OCI-LY7 (cell line): ENCODE data around the gene LRP5. TPM values are rescaled to one million over a fixed set of nuclear protein-coding genes. Genes with fewer than 3 reads are reported as not detected.

Source experiments
- BruUV-seq: library from RNA; stranded (reverse); fragments of 400-500 nt; replicated peaks from 2 replicates; lab custom pipeline; 2021; lab: Mats Ljungman, UMichigan
- CTCF ChIA-PET: fragments of 300-600 bp; sonication (Branson Sonifier 250); formaldehyde crosslinking; loops from one replicate; lab custom pipeline; 2022; ENCODE audit warnings: antibody characterized with exemption; ENCODE audit not compliant: unreplicated experiment; lab: Charles Lee
- POLR2A ChIA-PET: fragments of 300-600 bp; sonication (Branson Sonifier 250); formaldehyde crosslinking; loops from one replicate; lab custom pipeline; 2022; ENCODE audit warnings: antibody characterized with exemption; lab: Charles Lee
- DNase-seq: peaks from one replicate; pipeline ENCODE4 v3.0.0-alpha.2; 2015; ENCODE audit warnings: low spot score
- H2AFZ ChIP-seq: fragments of 200-600 bp; sonication (generic), shearing (Covaris generic); 2 replicates; pipeline ENCODE4 v1.6.1; 2014; ENCODE audit warnings: mild to moderate bottlenecking, antibody characterized with exemption, low read length, moderate library complexity
- H3K27ac ChIP-seq: fragments of 200-600 bp; sonication (generic); 2 replicates; pipeline ENCODE4 v1.5.1; 2014; ENCODE audit warnings: mixed run types, low read depth, mild to moderate bottlenecking, moderate library complexity, low read length, inconsistent platforms; ENCODE audit not compliant: poor library complexity, severe bottlenecking
- H3K36me3 ChIP-seq: fragments of 200-600 bp; sonication (generic); 2 replicates; pipeline ENCODE4 v1.6.1; 2014; ENCODE audit warnings: mild to moderate bottlenecking, antibody characterized with exemption, low read length, moderate library complexity, mixed read lengths; ENCODE audit not compliant: insufficient read depth
- H3K4me1 ChIP-seq: fragments of 200-600 bp; sonication (generic); 2 replicates; pipeline ENCODE4 v1.5.1; 2014; ENCODE audit warnings: mild to moderate bottlenecking, low read length; ENCODE audit not compliant: insufficient read depth, poor library complexity, severe bottlenecking
- H3K4me2 ChIP-seq: fragments of 200-600 bp; sonication (generic); 2 replicates; pipeline ENCODE4 v1.6.1; 2014; ENCODE audit warnings: mild to moderate bottlenecking, low read length
- H3K4me3 ChIP-seq: fragments of 200-600 bp; sonication (generic); 2 replicates; pipeline ENCODE4 v1.5.1; 2014; ENCODE audit warnings: mild to moderate bottlenecking, low read depth, low read length; ENCODE audit not compliant: poor library complexity, severe bottlenecking
- H3K79me2 ChIP-seq: fragments of 200-600 bp; sonication (generic); 2 replicates; pipeline ENCODE4 v1.6.1; 2016; ENCODE audit warnings: low read depth, mild to moderate bottlenecking, low read length, moderate library complexity, mixed read lengths; ENCODE audit not compliant: insufficient read depth
- H3K9me2 ChIP-seq: fragments of 200-600 bp; sonication (generic); 2 replicates; pipeline ENCODE4 v1.6.1; 2016; ENCODE audit warnings: mild to moderate bottlenecking, low read length, mixed read lengths; ENCODE audit not compliant: insufficient read depth
- H3K9me3 ChIP-seq: fragments of 200-600 bp; sonication (generic); 2 replicates; pipeline ENCODE4 v1.6.1; 2014; ENCODE audit warnings: mild to moderate bottlenecking, mixed run types, low read length, mixed read lengths
- H4K20me1 ChIP-seq: fragments of 200-600 bp; sonication (generic); 2 replicates; pipeline ENCODE4 v1.6.1; 2014; ENCODE audit warnings: mild to moderate bottlenecking, antibody characterized with exemption, low read length, moderate library complexity, mixed read lengths; ENCODE audit not compliant: insufficient read depth
- EZH2phosphoT487 ChIP-seq: fragments of 200-600 bp; sonication (generic); IDR thresholded peaks from 2 replicates; pipeline ENCODE4 v1.6.1; 2018; ENCODE audit warnings: low read depth, borderline replicate concordance, mild to moderate bottlenecking, mixed run types, antibody characterized with exemption, low read length, moderate library complexity, mixed read lengths
- intact Hi-C: fragments of 100-400 bp; cut with micrococcal nuclease; formaldehyde crosslinking; loops from one replicate; pipeline ENCODE4 v1.10.0; 2022; ENCODE audit not compliant: unreplicated experiment
- total RNA-seq, 2 experiments: library from RNA; depleted of rRNA in 1 of 2; stranded (reverse); fragments of >200 nt in 1 of 2; shearing (Covaris generic) in 1 of 2; gene quantifications; 2 replicates each; pipeline ENCODE4 v1.2.3, GENCODE V29; 2014 to 2022
- TF ChIP-seq, protein P1 (sequence below): fragments of 200-600 bp; sonication (generic); conservative IDR thresholded peaks from 2 replicates; pipeline ENCODE4 v1.5.1; 2014; ENCODE audit warnings: mild to moderate bottlenecking, antibody characterized with exemption, low read length, moderate library complexity, mixed read lengths

LRP5 gene
- total RNA-seq, 2 experiments from 2014 or later = 0.60 TPM; not detected in 1

DNA sequence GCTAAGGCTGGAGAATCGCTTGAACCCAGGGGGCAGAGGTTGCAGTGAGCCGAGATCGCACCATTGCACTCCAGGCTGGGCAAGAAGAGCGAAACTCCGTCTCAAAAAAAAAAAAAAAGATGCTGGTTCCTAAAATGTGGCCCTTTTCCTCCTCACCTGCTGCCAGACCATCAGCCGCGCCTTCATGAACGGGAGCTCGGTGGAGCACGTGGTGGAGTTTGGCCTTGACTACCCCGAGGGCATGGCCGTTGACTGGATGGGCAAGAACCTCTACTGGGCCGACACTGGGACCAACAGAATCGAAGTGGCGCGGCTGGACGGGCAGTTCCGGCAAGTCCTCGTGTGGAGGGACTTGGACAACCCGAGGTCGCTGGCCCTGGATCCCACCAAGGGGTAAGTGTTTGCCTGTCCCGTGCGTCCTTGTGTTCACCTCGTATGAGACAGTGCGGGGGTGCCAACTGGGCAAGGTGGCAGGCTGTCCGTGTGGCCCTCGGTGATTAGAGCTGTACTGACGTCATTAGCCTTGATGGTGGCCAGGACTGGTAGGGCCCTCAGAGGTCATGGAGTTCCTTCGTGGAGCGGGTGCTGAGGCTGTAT, 97.5 kb downstream of the LRP5 start:
- H3K4me2 ChIP-seq = no peak overlapping the region
- no peaks in the 10 kb centered on the region for H3K4me1 ChIP-seq
- H3K27ac ChIP-seq = no peak overlapping the region
- no peaks in the 10 kb centered on the region for H3K9me3 ChIP-seq
- ChIA-PET POLR2A (no interaction called here), CTCF (no interaction called here)
- BruUV-seq = no TSS peak
- no peaks in the 10 kb centered on the region for H4K20me1 ChIP-seq
- H3K9me2 ChIP-seq = no peaks in the 10 kb centered on the region
- H3K79me2 ChIP-seq = no peaks in the 10 kb centered on the region
- no peak for TF ChIP-seq EZH2phosphoT487
- TF ChIP-seq, protein P1, sequence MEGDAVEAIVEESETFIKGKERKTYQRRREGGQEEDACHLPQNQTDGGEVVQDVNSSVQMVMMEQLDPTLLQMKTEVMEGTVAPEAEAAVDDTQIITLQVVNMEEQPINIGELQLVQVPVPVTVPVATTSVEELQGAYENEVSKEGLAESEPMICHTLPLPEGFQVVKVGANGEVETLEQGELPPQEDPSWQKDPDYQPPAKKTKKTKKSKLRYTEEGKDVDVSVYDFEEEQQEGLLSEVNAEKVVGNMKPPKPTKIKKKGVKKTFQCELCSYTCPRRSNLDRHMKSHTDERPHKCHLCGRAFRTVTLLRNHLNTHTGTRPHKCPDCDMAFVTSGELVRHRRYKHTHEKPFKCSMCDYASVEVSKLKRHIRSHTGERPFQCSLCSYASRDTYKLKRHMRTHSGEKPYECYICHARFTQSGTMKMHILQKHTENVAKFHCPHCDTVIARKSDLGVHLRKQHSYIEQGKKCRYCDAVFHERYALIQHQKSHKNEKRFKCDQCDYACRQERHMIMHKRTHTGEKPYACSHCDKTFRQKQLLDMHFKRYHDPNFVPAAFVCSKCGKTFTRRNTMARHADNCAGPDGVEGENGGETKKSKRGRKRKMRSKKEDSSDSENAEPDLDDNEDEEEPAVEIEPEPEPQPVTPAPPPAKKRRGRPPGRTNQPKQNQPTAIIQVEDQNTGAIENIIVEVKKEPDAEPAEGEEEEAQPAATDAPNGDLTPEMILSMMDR = no peak
- H3K4me3 ChIP-seq = no peak overlapping the region
- intact Hi-C loops = loop anchor here (5.0 kb wide), 1 partner anchor 37 kb away; no protein-coding TSS in a partner anchor
- DNase-seq = no peak
- H3K36me3 ChIP-seq = no peaks in the 10 kb centered on the region
- no peak overlapping the region for H2AFZ ChIP-seq

DNA sequence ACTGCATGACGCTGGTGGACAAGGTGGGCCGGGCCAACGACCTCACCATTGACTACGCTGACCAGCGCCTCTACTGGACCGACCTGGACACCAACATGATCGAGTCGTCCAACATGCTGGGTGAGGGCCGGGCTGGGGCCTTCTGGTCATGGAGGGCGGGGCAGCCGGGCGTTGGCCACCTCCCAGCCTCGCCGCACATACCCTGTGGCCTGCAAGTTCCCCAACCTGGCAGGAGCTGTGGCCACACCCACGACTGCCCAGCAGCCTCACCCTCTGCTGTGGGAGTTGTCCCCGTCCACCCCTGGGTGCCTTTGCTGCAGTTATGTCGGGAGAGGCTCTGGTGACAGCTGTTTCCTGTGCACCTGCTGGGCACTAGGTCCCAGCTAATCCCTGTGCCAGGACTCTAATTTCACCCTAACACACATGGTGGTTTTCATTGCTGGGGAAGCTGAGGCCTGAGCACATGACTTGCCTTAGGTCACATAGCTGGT, 99.2 kb downstream of the LRP5 start:
- CTCF ChIA-PET = no interaction called here

More for the DNA sequence above, 99.2 kb downstream of the LRP5 start:
- Histone ChIP-seq H2AFZ (no peak overlapping the region), H3K4me1 (no peaks in the 10 kb centered on the region), H3K4me2 (no peak overlapping the region), H3K36me3 (no peaks in the 10 kb centered on the region), H3K9me2 (no peaks in the 10 kb centered on the region), H3K4me3 (no peak overlapping the region), H3K27ac (no peak overlapping the region), H4K20me1 (no peaks in the 10 kb centered on the region), H3K79me2 (no peaks in the 10 kb centered on the region), H3K9me3 (no peaks in the 10 kb centered on the region)
- DNase-seq = no peak
- POLR2A ChIA-PET = no interaction called here
- intact Hi-C loops = loop anchor here (5.0 kb wide), 1 partner anchor 36 kb away; no protein-coding TSS in a partner anchor
- no TSS peak for BruUV-seq
- no peak for TF ChIP-seq EZH2phosphoT487
- TF ChIP-seq, protein P1 = no peak
